MM.1S (cell line): ENCODE measurements around the gene TBC1D19.

Source experiments
- EZH2 ChIP-seq: fragments of 300-600 bp; sonication (generic); optimal IDR thresholded peaks from 2 replicates; pipeline ENCODE3; 2017; ENCODE audit warnings: low read depth, mild to moderate bottlenecking, antibody characterized with exemption, low read length, mixed read lengths
- EZH2phosphoT487 ChIP-seq: fragments of 300-600 bp; sonication (generic); IDR thresholded peaks from 2 replicates; pipeline ENCODE4 v1.6.1; 2018; ENCODE audit warnings: antibody characterized with exemption, low read length
- TF ChIP-seq, protein P1 (sequence below): fragments of 300-600 bp; sonication (generic); IDR thresholded peaks from 2 replicates; pipeline ENCODE4 v1.5.1; 2016; ENCODE audit warnings: antibody characterized with exemption, low read length, mixed read lengths

GRCh38 chr4:26727844-26728243 is 144.0 kb downstream of the TBC1D19 start:
- TF ChIP-seq, protein P1, sequence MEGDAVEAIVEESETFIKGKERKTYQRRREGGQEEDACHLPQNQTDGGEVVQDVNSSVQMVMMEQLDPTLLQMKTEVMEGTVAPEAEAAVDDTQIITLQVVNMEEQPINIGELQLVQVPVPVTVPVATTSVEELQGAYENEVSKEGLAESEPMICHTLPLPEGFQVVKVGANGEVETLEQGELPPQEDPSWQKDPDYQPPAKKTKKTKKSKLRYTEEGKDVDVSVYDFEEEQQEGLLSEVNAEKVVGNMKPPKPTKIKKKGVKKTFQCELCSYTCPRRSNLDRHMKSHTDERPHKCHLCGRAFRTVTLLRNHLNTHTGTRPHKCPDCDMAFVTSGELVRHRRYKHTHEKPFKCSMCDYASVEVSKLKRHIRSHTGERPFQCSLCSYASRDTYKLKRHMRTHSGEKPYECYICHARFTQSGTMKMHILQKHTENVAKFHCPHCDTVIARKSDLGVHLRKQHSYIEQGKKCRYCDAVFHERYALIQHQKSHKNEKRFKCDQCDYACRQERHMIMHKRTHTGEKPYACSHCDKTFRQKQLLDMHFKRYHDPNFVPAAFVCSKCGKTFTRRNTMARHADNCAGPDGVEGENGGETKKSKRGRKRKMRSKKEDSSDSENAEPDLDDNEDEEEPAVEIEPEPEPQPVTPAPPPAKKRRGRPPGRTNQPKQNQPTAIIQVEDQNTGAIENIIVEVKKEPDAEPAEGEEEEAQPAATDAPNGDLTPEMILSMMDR, result no peak
- TF ChIP-seq EZH2 (no peak), EZH2phosphoT487 (no peak)
